ENCODE results near the gene CDH10. TPM values are rescaled to one million over a fixed set of nuclear protein-coding genes. Genes with fewer than 3 reads are reported as not detected.

CDH10 gene
- total and polyA plus RNA-seq, 2 of the 13 experiments (the other 11 are each of a cell fraction or from before 2014, with no cell fraction given) = 0.01 to 0.04 TPM

DNA sequence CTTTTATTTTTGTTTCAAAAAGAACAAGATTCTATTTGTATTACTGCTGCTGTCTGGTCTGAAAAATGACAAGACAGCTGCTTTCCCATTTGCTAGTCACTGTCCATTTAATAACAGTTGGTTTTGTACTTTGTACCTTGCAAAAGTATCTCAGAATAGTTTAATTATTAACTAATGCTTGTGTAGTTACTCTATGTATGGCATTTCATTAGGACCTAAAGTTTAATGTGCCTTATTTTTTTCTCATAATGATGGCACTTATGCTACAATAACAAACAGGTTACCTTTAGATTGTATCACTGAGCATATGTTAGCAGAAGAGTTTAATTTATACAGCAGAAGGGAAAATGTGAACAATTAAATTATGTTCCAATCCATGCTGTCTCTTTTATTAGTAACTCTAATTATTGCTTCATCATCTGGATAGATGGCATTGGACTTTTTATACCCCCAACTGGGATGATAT, 134.2 kb downstream of the CDH10 start (continued):
- TF ChIP-seq, protein P1, sequence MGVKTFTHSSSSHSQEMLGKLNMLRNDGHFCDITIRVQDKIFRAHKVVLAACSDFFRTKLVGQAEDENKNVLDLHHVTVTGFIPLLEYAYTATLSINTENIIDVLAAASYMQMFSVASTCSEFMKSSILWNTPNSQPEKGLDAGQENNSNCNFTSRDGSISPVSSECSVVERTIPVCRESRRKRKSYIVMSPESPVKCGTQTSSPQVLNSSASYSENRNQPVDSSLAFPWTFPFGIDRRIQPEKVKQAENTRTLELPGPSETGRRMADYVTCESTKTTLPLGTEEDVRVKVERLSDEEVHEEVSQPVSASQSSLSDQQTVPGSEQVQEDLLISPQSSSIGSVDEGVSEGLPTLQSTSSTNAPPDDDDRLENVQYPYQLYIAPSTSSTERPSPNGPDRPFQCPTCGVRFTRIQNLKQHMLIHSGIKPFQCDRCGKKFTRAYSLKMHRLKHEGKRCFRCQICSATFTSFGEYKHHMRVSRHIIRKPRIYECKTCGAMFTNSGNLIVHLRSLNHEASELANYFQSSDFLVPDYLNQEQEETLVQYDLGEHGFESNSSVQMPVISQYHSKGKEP (CRISPR knock-in tag; IDR thresholded peaks at IDR 0.05) = no peak

DNA sequence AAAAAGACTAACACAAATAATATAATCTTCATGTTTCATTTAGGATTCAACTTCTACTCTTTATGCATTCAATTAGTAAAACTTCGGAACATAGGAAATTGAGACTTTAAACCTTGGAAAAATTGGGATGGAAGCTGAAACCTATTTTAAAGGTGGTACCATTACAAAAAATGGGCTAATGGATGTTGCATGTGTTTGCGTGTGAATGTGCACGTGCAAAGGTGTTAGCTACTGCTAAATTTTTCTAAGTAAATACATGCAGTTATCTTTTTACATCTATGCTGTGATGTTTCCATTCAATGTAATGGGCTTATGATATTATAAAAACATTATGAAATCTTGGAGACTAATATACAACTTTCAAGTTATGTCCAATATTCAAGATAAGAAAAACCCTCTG, 134.8 kb downstream of the CDH10 start:
- H4K20me1 ChIP-seq (ENCODE audit: insufficient read depth, low read length) = no peaks in the 10 kb centered on the region
- H3K9ac ChIP-seq (ENCODE audit: insufficient read depth, low read depth, low read length) = no peak overlapping the region
- peak overlapping the region; percentile 24 for H3K27ac ChIP-seq (ENCODE audit: extremely low read length, insufficient read depth, low read length)
- intact Hi-C loops (cut with micrococcal nuclease; ENCODE audit: unreplicated experiment) = no loop called here
- H3K9me3 ChIP-seq (ENCODE audit: low read length) = no peaks in the 10 kb centered on the region
- ATAC-seq = no peak
- ChIA-PET POLR2A (no interaction called here), CTCF (ENCODE audit: low intra/inter-chr PET ratio, low total read pairs) (no interaction called here)
- H2AFZ ChIP-seq (ENCODE audit: low read length) = no peak overlapping the region
- no peaks in the 10 kb centered on the region for H3K36me3 ChIP-seq (replicated peaks in 1 of 2; ENCODE audit: control insufficient read depth in 1 of 2, insufficient read depth in 2 of 2, low read length in 2 of 2)
- in situ Hi-C loops (cut with HindIII; ENCODE audit: extremely low pct_ligation_motif_present, low pct_unique_long_range_greater_than_20kb) = no loop called here
- no peak for FAIRE-seq
- H3K27me3 ChIP-seq (ENCODE audit: control insufficient read depth in 1 of 2, insufficient read depth in 2 of 2, low read length in 2 of 2) = no peaks in the 10 kb centered on the region
- BruUV-seq (replicated peaks) = no TSS peak
- H3K4me1 ChIP-seq (ENCODE audit: insufficient read depth, low read length) = peaks cover 28% of the 10 kb centered on the region
- H3K4me2 ChIP-seq (ENCODE audit: low read depth, low read length) = peak overlapping the region; percentile 72
- 38% methylated on average over 3 of the region's 3 CpGs for WGBS (ENCODE audit: low lambda C conversion rate)
- H3K79me2 ChIP-seq (ENCODE audit: insufficient read depth, low read length) = no peaks in the 10 kb centered on the region
- 0 out of 6 replicates have a peak overlapping the region, but pooled peaks of 1 of the 3 experiments have one; percentile 29 for H3K4me3 ChIP-seq (replicated peaks in 1 of 3; ENCODE audit: insufficient read depth in 1 of 3, low read depth in 2 of 3, low read length in 3 of 3)
- no peak for DNase-seq (ENCODE audit: low spot score)
- no peak for TF ChIP-seq HNF4G (IDR thresholded peaks at IDR 0.05; ENCODE audit: borderline replicate concordance, low read depth, low read length)
- TF ChIP-seq HNF4G (CRISPR knock-in tag; IDR thresholded peaks at IDR 0.05; ENCODE audit: borderline replicate concordance, low read depth) = no peak
- no peak for TF ChIP-seq NCOA1 (CRISPR knock-in tag; IDR thresholded peaks at IDR 0.05)
- TF ChIP-seq, protein P2, sequence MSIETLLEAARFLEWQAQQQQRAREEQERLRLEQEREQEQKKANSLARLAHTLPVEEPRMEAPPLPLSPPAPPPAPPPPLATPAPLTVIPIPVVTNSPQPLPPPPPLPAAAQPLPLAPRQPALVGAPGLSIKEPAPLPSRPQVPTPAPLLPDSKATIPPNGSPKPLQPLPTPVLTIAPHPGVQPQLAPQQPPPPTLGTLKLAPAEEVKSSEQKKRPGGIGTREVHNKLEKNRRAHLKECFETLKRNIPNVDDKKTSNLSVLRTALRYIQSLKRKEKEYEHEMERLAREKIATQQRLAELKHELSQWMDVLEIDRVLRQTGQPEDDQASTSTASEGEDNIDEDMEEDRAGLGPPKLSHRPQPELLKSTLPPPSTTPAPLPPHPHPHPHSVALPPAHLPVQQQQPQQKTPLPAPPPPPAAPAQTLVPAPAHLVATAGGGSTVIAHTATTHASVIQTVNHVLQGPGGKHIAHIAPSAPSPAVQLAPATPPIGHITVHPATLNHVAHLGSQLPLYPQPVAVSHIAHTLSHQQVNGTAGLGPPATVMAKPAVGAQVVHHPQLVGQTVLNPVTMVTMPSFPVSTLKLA (IDR thresholded peaks at IDR 0.05) = peak; percentile 87
- TF ChIP-seq, protein P3, sequence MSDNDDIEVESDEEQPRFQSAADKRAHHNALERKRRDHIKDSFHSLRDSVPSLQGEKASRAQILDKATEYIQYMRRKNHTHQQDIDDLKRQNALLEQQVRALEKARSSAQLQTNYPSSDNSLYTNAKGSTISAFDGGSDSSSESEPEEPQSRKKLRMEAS (IDR thresholded peaks at IDR 0.05) = peak; percentile 17; the same call in 1 of the 2 replicates
- TF ChIP-seq, protein P4, sequence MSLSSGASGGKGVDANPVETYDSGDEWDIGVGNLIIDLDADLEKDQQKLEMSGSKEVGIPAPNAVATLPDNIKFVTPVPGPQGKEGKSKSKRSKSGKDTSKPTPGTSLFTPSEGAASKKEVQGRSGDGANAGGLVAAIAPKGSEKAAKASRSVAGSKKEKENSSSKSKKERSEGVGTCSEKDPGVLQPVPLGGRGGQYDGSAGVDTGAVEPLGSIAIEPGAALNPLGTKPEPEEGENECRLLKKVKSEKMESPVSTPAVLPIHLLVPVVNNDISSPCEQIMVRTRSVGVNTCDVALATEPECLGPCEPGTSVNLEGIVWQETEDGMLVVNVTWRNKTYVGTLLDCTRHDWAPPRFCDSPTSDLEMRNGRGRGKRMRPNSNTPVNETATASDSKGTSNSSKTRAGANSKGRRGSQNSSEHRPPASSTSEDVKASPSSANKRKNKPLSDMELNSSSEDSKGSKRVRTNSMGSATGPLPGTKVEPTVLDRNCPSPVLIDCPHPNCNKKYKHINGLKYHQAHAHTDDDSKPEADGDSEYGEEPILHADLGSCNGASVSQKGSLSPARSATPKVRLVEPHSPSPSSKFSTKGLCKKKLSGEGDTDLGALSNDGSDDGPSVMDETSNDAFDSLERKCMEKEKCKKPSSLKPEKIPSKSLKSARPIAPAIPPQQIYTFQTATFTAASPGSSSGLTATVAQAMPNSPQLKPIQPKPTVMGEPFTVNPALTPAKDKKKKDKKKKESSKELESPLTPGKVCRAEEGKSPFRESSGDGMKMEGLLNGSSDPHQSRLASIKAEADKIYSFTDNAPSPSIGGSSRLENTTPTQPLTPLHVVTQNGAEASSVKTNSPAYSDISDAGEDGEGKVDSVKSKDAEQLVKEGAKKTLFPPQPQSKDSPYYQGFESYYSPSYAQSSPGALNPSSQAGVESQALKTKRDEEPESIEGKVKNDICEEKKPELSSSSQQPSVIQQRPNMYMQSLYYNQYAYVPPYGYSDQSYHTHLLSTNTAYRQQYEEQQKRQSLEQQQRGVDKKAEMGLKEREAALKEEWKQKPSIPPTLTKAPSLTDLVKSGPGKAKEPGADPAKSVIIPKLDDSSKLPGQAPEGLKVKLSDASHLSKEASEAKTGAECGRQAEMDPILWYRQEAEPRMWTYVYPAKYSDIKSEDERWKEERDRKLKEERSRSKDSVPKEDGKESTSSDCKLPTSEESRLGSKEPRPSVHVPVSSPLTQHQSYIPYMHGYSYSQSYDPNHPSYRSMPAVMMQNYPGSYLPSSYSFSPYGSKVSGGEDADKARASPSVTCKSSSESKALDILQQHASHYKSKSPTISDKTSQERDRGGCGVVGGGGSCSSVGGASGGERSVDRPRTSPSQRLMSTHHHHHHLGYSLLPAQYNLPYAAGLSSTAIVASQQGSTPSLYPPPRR (CRISPR knock-in tag; IDR thresholded peaks at IDR 0.05; ENCODE audit: borderline replicate concordance) = no peak
- TF ChIP-seq, protein P5, sequence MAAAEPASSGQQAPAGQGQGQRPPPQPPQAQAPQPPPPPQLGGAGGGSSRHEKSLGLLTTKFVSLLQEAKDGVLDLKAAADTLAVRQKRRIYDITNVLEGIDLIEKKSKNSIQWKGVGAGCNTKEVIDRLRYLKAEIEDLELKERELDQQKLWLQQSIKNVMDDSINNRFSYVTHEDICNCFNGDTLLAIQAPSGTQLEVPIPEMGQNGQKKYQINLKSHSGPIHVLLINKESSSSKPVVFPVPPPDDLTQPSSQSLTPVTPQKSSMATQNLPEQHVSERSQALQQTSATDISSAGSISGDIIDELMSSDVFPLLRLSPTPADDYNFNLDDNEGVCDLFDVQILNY (CRISPR knock-in tag; conservative IDR thresholded peaks at IDR 0.05) = no peak
- TF ChIP-seq, protein P6, sequence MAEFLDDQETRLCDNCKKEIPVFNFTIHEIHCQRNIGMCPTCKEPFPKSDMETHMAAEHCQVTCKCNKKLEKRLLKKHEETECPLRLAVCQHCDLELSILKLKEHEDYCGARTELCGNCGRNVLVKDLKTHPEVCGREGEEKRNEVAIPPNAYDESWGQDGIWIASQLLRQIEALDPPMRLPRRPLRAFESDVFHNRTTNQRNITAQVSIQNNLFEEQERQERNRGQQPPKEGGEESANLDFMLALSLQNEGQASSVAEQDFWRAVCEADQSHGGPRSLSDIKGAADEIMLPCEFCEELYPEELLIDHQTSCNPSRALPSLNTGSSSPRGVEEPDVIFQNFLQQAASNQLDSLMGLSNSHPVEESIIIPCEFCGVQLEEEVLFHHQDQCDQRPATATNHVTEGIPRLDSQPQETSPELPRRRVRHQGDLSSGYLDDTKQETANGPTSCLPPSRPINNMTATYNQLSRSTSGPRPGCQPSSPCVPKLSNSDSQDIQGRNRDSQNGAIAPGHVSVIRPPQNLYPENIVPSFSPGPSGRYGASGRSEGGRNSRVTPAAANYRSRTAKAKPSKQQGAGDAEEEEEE (CRISPR knock-in tag; IDR thresholded peaks at IDR 0.05; ENCODE audit: borderline replicate concordance) = no peak
- no peak for TF ChIP-seq HOXD1 (CRISPR knock-in tag; IDR thresholded peaks at IDR 0.05)
- no peak for TF ChIP-seq TGIF2 (CRISPR knock-in tag; IDR thresholded peaks at IDR 0.05)
- TF ChIP-seq ZNF629 (CRISPR knock-in tag; conservative IDR thresholded peaks at IDR 0.05) = peak; percentile 47

All from HepG2 (cell line).